Measurements from ENCODE around the gene GRAMD1A. TPM values are rescaled to one million over a fixed set of nuclear protein-coding genes. Genes with fewer than 3 reads are reported as not detected.
"Not testable (repeated sequence)": the region's sequence is repeated elsewhere in the genome, so short reads cannot be mapped to it uniquely, and the experiment has no call there.

Gene GRAMD1A
- total RNA-seq, 3 donors from 2014 or later: 30.6 to 56.0 (median 38.6) TPM

DNA sequence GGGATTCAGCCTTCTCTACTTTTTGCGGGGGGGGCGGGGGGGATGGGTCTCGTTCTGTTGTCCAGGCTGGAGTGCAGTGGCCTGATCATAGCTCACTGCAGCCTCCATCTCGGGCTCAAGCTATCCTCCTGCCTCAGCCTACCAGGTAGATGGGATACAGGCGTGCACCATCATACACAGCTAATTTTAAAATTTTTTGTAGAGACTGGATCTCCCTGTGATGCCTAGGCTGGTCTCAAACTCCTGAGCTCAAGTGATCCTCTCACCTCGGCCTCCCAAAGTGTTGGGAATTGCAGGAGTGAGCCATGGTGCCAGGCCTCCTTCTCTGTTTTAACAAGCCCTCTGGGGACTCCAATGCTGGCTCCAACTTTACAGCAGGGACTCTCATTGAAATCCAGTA, 35.5 kb upstream of the GRAMD1A start:
- H3K4me3 ChIP-seq: peak overlapping the region; percentile 94 to 95 (median 95)
- peaks cover 0 to 8% of the 10 kb centered on the region in 2 donors for H3K4me1 ChIP-seq
- intact Hi-C loops (cut with DNase I; ENCODE audit: low total_unique reads): no loop called here
- TF ChIP-seq, protein P1, sequence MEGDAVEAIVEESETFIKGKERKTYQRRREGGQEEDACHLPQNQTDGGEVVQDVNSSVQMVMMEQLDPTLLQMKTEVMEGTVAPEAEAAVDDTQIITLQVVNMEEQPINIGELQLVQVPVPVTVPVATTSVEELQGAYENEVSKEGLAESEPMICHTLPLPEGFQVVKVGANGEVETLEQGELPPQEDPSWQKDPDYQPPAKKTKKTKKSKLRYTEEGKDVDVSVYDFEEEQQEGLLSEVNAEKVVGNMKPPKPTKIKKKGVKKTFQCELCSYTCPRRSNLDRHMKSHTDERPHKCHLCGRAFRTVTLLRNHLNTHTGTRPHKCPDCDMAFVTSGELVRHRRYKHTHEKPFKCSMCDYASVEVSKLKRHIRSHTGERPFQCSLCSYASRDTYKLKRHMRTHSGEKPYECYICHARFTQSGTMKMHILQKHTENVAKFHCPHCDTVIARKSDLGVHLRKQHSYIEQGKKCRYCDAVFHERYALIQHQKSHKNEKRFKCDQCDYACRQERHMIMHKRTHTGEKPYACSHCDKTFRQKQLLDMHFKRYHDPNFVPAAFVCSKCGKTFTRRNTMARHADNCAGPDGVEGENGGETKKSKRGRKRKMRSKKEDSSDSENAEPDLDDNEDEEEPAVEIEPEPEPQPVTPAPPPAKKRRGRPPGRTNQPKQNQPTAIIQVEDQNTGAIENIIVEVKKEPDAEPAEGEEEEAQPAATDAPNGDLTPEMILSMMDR (IDR thresholded peaks at IDR 0.05): no peak
- TF ChIP-seq POLR2AphosphoS5 (IDR thresholded peaks at IDR 0.05) (no peak), POLR2A (IDR thresholded peaks at IDR 0.05) (no peak)
- H3K27ac ChIP-seq: no peak overlapping the region
- DNase-seq (ENCODE audit: low spot score in 2 of 2): no peak
- H3K9me3 ChIP-seq: peaks cover 23 to 26% of the 10 kb centered on the region in 2 donors
- no peaks in the 10 kb centered on the region for H3K27me3 ChIP-seq
- H3K36me3 ChIP-seq: peaks cover 7% of the 10 kb centered on the region

DNA sequence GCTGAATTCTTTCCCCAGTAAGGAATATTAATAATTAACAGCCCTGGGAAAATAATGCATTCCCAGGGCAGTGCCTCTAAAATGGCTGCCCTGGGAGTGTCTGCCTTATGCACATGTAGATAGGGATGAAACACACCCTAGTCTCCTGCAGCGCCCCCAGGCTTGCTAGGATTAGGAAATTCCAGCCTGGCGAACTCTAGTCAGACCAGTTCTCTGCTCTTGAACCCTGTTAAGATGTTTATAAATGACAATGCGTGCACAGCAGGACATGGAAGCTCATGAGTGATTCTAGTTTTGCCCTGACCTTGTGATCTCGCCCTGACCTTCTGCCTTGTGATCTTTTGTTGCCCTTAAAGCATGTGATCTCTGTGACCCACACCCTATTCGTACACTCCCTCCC, 34.6 kb upstream of the GRAMD1A start:
- intact Hi-C loops (cut with DNase I; ENCODE audit: low total_unique reads); H3K36me3 ChIP-seq; DNase-seq (ENCODE audit: low spot score in 2 of 2): not testable (repeated sequence)

DNA sequence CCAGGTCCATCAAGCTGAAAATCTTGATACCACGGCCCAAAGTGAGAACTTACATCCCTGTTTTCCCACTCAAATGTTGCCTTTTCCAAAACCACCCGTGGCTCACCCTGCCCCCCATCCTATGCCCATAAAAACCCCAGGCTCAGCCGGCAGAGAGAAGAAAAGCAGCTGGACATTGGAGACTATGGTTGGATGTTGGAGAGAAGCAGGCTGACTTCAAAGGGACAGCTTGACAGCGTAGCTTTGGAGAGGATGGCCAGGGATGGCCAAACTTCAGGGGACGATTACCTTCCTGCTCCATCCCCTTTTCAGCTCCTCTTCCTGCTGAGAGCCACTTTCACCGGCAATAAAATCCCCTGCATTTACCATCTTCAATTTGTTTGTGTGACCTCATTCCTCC, 32.6 kb upstream of the GRAMD1A start:
- Histone ChIP-seq H3K4me3 (no peak overlapping the region), H3K27ac (no peak overlapping the region), H3K9me3 (peaks cover 0 to 8% of the 10 kb centered on the region in 2 donors), H3K36me3 (no peaks in the 10 kb centered on the region), H3K4me1 (peaks cover 0 to 5% of the 10 kb centered on the region in 2 donors), H3K27me3 (no peaks in the 10 kb centered on the region)
- intact Hi-C loops (cut with DNase I; ENCODE audit: low total_unique reads): no loop called here
- no peak for DNase-seq (ENCODE audit: low spot score in 2 of 2)
- TF ChIP-seq POLR2A (IDR thresholded peaks at IDR 0.05) (no peak), POLR2AphosphoS5 (IDR thresholded peaks at IDR 0.05) (no peak)
- TF ChIP-seq, protein P1 (IDR thresholded peaks at IDR 0.05): no peak

More for the DNA sequence above, 34.6 kb upstream of the GRAMD1A start:
- H3K27me3 ChIP-seq, H3K4me3 ChIP-seq, H3K4me1 ChIP-seq, H3K27ac ChIP-seq: not testable (repeated sequence)
- H3K9me3 ChIP-seq: peaks cover 14 to 18% of the 10 kb centered on the region in 2 donors

DNA sequence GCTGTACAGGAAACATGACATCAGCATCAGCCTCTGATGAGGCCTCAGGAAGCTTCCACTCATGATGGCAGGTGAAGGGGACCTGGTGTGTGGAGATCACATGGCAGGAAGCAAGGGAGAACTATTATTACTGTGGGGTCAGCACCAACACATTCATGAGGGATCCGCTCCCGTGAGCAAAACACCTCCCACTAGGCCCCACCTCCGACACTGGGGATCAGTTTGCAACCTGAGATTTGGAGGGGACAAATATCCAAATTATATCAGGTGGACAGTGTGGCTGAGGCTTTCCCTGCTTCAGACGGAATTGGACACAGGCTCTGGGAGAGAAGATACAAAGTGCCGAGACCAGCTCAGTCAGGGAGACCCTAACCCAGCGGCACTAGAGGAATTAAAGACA, 30.4 kb upstream of the GRAMD1A start:
- intact Hi-C loops (cut with DNase I; ENCODE audit: low total_unique reads): no loop called here
- Histone ChIP-seq H3K27ac (no peak overlapping the region), H3K4me1 (no peaks in the 10 kb centered on the region), H3K4me3 (no peak overlapping the region), H3K9me3 (peaks cover 0 to 8% of the 10 kb centered on the region in 2 donors), H3K27me3 (no peaks in the 10 kb centered on the region), H3K36me3 (no peaks in the 10 kb centered on the region)
- DNase-seq (ENCODE audit: low spot score in 2 of 2): peak in 1 of 2 donors; percentile 2
- TF ChIP-seq POLR2A (IDR thresholded peaks at IDR 0.05) (no peak), POLR2AphosphoS5 (IDR thresholded peaks at IDR 0.05) (no peak)
- TF ChIP-seq, protein P1 (IDR thresholded peaks at IDR 0.05): no peak

DNA sequence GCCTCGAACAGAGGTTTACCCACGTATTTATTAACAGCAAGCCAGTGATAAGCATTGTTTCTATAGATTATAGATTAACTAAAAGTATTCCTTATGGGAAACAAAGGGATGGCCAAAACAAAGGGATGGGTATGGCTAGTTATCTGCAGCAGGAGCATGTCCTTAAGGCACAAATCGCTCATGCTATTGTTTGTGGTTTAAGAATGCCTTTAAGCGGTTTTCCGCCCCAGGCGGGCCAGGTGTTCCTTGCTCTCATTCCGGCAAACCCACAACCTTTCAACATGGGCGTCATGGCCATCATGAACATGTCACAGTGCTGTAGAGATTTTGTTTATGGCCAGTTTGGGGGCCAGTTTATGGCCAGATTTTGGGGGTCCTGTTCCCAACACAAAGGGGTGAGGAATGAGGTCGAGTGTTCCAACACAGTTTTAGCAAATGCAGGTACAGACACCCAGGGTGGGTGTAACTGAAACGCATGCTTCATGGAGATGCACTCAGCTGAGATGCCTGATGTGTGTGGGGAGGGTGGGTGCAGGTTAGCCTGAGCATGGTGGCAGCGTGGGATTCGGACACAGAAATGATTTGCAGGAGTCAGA, 29.8 kb upstream of the GRAMD1A start:
- H3K4me3 ChIP-seq; H3K36me3 ChIP-seq; intact Hi-C loops (cut with DNase I; ENCODE audit: low total_unique reads); H3K27me3 ChIP-seq; H3K27ac ChIP-seq; H3K9me3 ChIP-seq; H3K4me1 ChIP-seq: not testable (repeated sequence)
- DNase-seq (ENCODE audit: low spot score in 2 of 2): peak in 1 of 2 donors; percentile 13

DNA sequence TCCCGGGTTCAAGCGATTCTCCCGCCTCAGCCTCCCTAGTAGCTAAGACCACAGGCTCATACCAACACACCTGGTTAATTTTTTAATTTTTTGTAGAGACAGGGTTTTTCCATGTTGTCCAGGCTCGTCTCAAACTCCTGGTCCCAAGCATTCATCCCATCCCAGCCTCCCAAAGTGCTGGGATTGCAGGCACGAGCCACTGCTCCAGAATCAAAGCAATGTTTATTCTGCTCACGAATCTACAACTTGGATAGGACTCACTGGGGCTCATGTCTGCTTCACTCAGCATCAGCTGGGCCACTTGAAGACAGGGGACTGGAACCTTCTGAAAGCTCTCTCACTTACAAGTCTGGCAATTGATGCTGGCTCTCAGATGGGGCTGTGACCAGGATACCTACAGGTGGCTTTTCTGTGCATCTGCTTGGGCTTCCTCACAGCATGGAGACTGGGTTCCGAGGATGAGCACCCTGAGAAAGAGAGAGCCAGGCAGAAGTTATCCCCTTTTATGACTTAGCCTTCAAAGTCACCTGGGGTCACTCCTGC, 27.9 kb upstream of the GRAMD1A start:
- Histone ChIP-seq H3K27ac (no peak overlapping the region), H3K9me3 (peaks cover 0 to 14% of the 10 kb centered on the region in 2 donors), H3K27me3 (no peaks in the 10 kb centered on the region), H3K4me3 (no peak overlapping the region), H3K4me1 (no peaks in the 10 kb centered on the region), H3K36me3 (no peaks in the 10 kb centered on the region)
- TF ChIP-seq POLR2AphosphoS5 (IDR thresholded peaks at IDR 0.05): no peak
- TF ChIP-seq POLR2A (IDR thresholded peaks at IDR 0.05): no peak
- TF ChIP-seq, protein P1 (IDR thresholded peaks at IDR 0.05): no peak
- peak in 1 of 2 donors; percentile 4 for DNase-seq (ENCODE audit: low spot score in 2 of 2)
- intact Hi-C loops (cut with DNase I; ENCODE audit: low total_unique reads): no loop called here

Measured in breast epithelium (tissue), 4 donors.